Endothelial cell of umbilical vein (primary cell): ENCODE data around the gene BMPR1B.

Experiments used
- CTCF ChIP-seq, 2 donors: IDR thresholded peaks; 1 replicate in 1 of 2; 2 replicates in 1 of 2; pipeline ENCODE4 v1.5.1; 2011; ENCODE audit warnings: low read length in 2 of 2, mild to moderate bottlenecking in 2 of 2, moderate library complexity in 2 of 2, control low read depth in 1 of 2, inconsistent platforms in 1 of 2, low read depth in 1 of 2; ENCODE audit not compliant: insufficient read depth in 1 of 2; ENCODE audit errors: extremely low read depth in 1 of 2
- GATA2 ChIP-seq: IDR thresholded peaks from 2 replicates; pipeline ENCODE4 v1.7.0; 2011; ENCODE audit warnings: low read depth, mild to moderate bottlenecking, moderate library complexity, mixed read lengths, low read length; ENCODE audit not compliant: insufficient read length, insufficient read depth
- POLR2AphosphoS5 ChIP-seq: IDR thresholded peaks from 2 replicates; pipeline ENCODE4 v1.6.1; 2012; ENCODE audit warnings: low read depth, mild to moderate bottlenecking, control low read depth, low read length, moderate library complexity; ENCODE audit not compliant: insufficient read depth

GRCh38 chr4:94978904-94979303, 221.1 kb downstream of the BMPR1B start:
- TF ChIP-seq CTCF (IDR thresholded peaks at IDR 0.05; ENCODE audit: extremely low read depth in 1 of 2, insufficient read depth in 1 of 2, low read depth in 1 of 2, low read length in 2 of 2) (no peak), GATA2 (no peak), POLR2AphosphoS5 (no peak)
